Activated gamma-delta T cell treated with Interleukin-2 at 50 U/mL for 16 hours (primary cell): Measurements from ENCODE around the gene DRD5.
"Not testable (repeated sequence)": the region's sequence is repeated elsewhere in the genome, so short reads cannot be mapped to it uniquely, and the experiment has no call there.

Experiments used
- DNase-seq: peaks from one replicate; pipeline ENCODE4 v3.0.0-alpha.2; 2020

DRD5 gene

DNA sequence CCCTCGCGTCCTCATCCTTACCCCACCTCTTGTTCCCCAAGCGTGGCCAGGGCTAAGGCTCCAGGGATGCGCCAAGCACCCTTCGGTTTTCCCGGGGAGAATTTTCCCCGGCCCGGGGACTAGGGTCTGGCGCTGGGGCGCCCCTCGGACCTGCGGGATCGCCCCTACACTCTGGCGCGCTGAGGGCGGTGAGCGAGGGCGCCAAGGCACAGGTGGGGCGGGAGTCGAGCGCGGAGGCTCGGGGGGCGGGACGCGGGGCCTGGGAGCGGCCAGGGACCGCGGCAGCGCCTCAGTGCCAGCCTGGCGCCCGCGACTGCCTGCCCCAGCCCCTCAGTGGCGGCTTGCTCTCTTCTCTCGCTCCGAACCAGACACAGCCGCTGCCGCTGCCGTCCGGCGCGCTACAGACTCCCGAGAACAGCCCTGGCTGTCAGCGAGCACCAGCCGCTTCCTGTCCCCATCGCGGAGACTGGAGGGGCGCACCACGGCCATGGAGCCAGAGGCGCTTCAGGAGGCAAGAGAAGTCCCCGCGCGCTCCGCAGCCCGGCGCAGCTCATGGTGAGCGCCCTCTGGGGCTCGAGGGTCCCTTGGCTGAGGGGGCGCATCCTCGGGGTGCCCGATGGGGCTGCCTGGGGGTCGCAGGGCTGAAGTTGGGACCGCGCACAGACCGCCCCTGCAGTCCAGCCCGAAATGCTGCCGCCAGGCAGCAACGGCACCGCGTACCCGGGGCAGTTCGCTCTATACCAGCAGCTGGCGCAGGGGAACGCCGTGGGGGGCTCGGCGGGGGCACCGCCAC lies at the start of gene DRD5:
TSS of gene DRD5 (plus strand) at position 292 of the 793 bp plus-strand sequence. CDS start at position 688, 396 bp downstream.
- no peak for DNase-seq

DNA sequence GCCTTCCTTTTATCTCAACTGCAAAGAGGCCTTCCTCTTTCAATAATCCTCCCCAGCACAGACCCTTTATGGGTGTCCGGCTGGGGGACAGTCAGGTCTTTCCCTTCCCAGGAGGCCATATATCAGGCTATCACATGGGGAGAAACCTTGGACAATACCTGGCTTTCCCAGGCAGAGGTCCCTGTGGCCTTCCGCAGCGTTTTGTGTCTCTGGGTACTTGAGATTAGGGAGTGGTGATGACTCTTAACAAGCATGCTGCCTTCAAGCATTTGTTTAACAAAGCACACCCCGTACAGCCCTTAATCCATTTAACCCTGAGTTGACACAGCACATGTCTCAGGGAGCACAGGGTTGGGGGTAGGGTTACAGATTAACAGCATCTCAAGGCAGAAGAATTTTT lies 49.2 kb upstream of the DRD5 start:
- not testable (repeated sequence) for DNase-seq

DNA sequence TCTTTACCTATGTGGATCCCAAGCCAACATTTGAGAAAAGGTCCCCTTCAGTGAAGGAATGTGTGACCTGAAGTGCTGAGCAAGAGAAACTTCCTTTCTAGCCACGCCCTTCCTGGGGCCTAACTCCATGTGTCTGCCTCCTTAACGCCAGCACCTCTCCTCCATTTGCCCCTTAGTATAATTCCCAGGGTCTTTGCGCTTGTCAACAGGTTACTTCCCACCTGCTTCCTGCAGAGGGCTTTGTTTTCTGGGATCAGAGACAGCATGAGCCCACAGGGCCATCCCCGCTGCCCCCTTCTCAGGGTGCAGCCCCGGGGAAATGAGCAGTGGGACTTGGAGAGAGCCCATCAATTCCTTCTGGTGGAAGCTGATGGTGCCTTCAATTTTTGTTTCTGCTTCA lies 45.9 kb upstream of the DRD5 start:
- no peak for DNase-seq

DNA sequence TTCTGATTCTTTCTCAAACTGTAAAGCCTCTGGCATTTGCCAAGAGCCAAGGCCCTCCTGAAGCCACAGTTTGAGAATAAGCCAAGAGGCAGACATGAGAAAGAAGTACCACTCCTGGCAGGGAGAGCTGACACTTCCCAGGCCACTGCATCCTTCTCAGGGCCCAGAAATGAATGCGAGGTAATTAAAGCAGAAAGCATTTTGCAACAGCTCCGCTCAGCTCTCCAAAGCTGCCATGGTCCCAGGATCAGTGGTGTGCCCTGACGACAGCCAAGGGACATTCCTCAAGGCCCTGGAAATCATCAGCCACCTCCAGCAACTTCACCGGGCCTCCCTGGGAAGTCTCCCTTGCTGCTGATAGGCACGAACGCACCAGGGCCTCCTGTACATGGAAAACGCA lies 44.2 kb upstream of the DRD5 start:
- DNase-seq: not testable (repeated sequence)

DNA sequence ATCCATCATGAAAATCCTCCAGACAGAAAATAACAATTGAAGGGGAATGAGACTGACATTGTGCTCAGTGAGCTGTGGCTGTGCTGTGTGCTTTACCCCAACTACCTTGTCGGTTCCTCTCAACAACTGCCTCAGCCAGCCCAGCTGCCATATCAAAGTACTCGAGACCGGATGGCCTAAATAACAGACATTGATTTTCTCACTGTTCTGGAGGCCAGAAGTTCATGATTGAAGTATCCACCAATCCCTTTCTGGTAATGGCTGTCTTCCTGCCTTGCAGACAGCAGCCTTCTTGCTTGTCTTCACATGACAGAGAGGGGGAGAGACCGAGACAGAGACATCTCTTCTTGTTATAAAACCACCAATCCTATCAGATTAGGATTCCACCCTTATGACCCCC lies 37.6 kb upstream of the DRD5 start:
- DNase-seq: not testable (repeated sequence)

DNA sequence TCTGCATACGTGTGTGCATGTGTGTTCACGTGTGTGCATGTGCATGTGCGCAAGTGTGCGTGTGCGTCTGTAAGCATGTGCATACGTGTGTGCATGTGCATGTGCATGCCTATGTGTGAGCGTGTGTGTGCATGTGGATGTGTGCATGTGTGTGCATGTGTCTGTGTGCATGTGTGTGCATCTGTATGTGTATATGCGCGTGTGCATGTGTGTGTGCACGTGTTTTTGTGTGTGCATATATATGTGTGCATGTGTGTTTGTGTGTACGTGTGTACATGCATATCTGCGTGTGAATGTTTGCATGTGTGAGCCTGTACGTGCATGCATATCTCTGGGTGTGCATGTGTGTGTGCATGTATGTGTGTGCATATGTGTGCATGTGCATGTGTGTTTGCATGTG lies 35.7 kb upstream of the DRD5 start:
- no peak for DNase-seq

DNA sequence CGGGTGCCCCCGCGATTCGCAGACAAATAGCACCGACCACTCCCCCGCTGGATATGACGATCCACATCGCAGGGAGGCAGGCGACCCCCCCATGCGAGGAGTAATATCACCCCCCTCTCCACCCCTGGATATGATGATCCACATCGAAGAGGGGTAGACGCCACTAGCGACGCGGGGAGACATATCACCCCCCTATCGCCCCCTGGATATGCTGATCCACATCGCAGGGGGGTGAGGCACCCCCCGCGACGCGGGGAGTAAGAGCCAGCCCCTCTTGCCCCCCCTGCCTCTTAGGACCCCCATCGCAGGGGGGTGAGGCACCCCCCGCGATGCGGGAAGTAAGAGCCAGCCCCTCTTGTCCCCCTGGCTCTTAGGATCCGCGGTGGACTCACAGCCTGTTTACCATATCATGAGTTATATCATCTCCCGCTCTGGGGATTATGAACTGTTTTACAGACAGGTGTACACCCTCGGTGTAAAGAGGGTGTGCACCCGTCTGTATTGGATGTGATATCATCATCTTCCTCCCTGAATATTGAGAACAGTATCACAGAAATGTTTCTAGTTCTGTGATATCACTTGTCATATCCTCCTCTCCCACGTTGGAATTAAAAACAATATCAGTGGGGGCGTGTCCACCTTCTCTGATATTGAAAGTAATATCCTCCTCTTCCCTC lies 22.7 kb upstream of the DRD5 start:
- no peak for DNase-seq

DNA sequence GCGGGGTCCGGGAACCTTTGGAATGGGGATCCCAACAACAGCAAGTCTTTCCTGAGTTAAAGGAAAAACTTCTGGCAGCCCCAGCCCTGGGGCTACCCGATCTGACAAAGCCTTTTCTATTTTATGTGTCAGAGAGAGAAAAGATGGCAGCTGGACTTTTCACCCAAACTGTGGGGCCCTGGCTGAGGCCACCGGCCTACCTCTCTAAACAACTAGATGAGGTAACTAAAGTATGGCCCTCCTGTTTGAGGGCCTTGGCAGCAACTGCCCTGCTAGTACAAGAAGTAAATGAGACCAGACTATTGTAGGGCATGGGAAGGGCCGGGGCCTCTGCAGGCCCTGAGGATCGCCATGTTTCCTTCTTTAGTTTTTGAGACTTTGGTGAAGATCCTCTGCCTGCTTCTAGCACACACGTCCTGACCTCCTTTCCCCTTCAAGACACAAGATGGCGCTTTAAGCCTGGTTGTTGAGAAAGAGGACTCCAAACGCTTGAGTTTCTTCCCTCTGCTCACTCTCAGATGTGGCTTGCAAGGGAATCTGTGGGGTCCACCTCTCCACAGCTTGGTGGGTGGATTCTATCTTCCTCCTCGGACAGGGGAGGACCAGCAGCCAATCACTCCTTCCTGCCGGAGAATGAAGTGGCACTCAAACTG lies 18.5 kb upstream of the DRD5 start:
- no peak for DNase-seq

DNA sequence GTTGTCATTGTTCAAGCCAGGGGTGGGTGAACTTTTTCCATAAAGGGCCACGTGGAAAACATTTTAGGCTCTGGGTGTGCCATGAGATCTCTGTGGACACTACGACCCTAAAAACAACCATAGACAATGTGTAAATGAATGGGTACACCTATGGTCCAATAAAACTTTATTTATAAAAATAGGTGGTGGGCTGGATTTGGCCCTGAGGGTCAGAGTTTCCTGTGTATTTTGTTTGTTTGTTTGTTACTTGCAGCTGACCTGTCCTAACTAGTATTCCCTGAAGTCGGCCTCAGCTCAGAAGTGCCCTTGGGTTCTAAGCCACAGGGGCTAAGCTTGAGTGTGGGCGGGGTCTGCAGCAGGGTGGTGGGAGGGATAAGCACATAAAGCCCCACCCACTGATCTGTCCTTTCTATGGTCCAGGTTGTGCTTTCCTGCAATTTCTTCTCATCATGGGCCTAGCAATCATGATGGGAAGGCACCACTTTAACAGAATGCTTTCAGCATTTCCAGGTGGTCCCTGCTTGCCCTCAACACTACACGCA lies 17.2 kb upstream of the DRD5 start:
- DNase-seq: no peak

DNA sequence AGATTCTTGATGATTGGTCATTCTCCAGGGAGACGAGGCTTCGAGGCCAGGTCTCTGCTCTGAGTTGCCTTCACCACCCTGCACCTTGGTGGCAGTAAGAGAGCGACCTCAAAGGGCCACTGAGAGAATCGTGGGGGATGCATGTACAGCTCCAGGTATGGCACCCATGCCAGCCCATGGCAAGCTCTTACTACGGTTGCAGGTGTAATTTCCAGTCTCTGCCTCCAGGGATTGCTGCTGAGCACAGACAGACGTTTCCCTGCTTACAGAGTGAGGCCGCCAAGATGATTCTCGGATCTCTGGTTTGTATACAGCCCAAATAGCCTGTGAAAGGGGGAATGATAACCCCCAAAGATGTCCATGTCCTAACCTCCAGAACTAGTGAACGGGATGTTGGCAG lies 16.3 kb upstream of the DRD5 start:
- no peak for DNase-seq

DNA sequence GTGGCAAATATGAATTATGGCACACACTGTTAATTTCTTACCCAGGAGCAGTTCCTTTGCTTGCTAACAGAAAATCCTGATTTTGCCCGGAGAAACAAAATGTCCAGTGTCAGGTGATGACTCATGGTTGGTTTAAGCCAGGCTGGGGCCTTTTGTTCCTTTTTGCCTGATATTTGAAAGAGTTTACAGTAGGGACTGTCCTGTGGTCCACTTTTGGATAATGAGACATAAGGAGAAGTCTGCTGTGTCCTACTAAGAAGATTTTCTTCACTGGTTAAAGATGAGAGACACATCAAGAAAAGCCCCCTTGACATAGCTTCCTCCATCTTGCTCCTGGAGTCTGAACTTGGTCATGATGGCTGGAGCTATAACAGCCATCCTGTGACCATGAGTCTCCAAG lies 12.1 kb upstream of the DRD5 start:
- DNase-seq: no peak

DNA sequence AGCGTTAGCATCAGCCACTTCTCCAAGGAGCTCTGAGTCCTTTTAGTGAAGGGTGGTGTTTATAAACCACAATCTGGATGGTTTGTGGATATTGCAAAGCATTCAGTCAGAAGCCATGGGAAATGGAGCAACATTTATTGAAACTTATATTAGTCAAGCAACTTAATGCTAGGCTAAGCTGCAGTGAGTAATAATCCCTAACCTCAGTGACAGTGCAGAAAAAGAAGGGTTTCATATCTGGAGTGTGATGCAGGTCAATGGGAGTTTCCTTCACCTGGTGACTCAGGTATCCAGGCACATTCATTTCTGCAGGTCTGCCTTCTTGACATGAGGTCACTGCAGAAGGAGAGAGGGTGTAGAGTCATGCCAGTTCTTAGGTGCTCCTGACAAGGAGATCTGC lies 10.4 kb upstream of the DRD5 start:
- no peak for DNase-seq

DNA sequence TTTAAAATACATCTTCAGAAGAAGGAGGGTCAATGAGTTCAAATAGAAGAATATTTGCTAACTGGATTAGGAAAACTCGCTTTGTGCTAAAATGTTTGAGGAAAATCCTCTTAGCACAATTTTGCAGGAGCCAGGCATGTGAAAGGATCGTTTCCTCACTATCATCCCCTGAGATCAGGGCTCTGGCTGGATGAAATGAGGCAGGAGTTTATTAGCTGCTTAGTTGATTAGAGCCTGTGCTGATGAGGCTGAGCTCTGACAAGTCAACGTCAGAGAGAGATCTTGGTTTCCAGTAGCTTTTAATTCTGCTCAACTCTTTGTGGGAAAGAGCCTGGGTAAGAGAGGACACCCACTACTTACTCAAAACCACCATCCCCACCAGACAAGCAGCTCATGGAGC lies 8.0 kb upstream of the DRD5 start:
- DNase-seq: no peak

DNA sequence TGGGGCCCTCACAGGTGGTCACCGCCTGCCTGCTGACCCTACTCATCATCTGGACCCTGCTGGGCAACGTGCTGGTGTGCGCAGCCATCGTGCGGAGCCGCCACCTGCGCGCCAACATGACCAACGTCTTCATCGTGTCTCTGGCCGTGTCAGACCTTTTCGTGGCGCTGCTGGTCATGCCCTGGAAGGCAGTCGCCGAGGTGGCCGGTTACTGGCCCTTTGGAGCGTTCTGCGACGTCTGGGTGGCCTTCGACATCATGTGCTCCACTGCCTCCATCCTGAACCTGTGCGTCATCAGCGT lies 652 bp downstream of the DRD5 start:
- no peak for DNase-seq

DNA sequence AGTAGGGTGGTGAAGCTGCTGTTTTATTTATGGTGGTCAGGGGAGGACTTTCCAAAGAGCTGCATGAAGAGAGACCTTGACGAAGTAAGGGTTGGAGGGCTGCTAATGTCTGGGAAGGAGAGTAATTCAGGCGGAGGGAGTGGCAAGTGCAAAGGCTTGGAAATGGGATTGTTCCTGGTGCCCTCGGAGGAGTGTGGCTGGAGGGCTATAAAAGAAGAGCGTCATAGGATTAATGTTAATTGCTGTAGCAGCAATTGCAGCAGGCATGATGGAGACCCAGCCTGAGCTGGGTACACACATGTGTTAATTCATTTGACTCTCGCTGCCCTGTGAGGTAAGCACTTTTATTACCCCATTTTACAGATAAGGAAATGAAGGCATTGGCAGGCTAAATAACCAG lies 4.5 kb downstream of the DRD5 start:
- DNase-seq: not testable (repeated sequence)

DNA sequence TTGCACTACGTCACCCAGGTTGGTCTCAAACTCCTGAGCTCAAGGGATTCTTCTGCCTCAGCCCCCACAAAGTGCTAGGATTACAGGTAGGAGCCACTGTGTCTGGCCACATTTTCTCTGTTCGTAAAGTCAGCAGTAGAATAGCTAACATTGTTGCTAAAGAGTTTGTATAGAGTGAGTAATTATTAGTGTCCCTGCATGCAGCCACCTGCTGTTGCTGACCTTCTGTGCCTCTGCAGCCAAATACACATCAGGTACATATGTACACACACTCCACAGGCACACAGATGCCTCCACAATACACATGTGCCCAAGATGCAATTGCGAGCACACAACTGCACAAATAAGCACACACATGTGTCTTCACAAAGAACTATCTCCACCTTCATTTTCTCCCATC lies 10.9 kb downstream of the DRD5 start:
- DNase-seq: no peak

DNA sequence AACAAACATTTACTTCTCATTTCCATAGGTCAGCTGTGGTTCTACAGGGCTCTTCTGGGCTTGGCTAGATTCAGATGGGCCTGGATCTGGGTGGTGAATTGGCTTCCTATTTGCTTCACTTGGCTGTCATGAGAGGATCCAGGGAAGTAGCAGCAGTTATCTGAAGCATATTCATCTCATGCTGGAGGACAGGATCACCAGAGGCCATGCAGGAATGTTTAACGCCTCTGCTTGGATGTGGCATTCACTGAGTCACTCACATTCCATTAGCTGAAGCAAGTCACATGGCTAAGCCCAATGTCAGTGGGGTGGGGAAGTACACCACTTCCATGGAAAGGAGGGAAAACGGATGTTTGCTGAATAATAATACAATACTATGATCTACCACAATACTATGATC lies 15.2 kb downstream of the DRD5 start:
- DNase-seq: not testable (repeated sequence)

DNA sequence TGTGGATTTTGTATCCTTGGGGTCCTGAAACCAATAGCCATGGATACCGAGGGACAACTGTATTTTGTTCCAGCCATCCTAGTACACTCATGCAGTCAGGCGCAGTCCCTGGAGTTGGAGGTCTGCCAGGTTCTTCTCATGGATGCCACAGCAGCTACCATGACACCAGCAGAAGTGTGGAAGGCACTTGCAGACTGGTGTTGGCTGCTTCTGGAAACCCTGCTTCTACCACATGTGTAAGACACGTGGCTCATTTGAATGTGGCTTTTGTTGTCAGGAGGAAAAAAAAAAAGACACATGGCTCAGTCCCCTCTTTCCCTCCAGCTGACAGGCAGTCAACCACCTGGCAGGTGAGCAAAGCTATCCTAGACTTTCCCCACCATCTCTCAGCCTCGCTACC lies 19.4 kb downstream of the DRD5 start:
- DNase-seq: no peak

DNA sequence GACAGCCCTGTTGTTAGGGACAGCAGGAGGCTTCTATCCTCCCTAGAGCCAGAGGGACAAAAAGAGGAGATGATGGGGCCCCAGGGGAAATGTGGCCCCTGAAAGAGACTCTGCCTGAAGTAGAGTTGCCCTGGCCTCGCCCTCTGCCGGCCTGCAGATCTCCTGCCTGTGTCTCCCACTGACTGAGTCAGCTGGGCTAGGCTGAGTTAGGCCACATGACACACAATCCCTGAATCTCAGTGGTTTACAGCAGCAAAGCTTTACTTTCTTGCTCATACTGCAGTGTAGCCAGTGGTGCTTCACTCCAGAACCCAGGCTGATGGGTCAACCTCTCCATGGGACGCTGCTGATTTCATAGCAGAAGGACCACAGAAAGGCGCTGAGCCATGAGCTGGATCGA lies 23.5 kb downstream of the DRD5 start:
- DNase-seq: no peak

DNA sequence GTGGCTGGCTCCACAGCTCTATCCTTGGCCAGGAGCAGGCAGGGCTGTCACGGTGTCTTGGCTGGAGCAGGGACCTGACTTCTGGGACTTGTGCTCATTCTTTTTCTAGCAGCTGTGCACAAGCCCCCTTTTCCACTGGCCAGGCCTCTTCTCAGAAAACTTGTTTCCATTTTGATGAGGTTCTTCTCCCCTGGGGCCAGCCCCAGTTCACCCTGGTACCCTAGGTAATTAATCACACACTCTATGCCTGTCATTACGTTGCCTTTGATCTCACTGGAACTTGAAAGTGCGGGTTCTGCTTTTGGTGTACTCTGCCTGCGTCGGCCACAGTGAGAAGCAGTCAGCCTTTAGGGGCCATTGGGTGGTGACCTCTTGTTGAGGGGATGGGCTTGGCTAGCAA lies 26.6 kb downstream of the DRD5 start:
- no peak for DNase-seq

DNA sequence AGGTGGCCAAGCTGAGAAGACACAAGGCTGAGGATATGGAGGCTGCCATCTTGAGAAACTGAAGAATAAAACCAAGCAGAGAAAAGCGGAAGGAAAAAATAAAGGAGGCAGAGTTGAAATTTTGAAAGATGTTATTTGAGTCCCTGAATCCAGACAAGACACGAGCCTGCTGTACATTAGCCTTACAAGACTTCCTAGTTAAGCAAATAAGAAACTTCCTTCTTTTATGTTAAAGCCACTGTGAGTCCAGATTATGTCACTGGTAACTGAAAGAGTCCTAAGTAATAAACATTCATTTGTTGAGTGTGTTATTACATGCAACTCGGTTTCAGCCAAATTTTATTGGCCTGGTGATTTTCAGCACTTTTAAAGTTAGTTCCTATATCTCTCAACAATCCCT lies 30.4 kb downstream of the DRD5 start:
- no peak for DNase-seq

DNA sequence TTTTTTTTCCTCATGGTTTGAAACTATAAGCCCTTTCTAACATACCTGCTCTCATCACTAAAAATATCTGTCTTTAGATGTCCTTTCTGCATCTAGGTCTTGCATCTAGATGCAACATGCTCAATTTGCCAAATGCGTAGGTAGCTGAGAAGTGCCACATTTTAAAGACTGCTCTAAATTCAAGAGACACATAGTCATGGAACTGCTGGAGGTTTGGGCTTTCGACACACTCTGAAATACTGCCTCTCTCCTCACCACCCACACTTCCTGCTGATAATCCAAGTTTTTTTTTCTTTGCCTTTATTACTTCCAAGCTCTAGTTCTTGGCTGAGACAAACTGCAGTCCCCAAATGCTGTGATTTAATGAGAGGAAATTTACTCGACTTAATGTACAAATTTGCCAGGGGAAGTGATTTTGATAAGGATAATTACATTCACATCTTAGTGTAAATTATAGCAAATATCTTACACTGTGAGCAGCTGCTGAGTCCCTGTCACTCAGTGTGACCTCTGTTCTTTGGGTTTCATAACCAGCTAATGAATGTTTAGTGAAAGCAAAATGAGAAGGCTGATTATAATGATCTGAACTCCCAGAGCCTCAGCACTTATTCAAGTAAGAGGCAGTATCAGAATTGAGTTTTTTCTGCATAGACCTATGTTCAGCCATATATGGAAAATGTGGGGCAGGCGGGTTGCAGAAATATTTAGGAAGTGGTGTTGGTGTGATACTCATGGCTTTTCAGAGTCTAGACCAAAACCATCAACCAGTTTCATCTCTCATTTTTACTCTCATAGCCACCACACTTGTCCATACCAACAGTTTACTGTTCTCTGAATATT lies 31.3 kb downstream of the DRD5 start:
- no peak for DNase-seq

DNA sequence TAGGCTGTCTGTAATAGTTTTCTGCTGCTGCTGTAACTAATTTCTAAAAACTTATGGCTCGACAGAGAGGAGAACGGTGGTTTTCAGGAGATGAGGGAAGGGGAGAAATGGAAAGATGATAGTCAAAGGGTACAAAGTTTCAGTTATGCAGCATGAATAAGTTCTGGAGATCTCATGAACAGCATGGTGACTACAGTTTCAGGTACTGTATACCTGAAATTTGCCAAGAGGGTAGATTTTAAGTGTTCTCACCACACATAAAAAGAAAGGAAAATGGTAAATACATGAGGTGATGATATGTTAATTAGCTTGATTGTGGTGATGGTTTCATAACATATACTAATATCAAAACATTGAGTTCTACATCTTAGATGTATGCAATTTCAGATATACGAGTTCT lies 34.9 kb downstream of the DRD5 start:
- no peak for DNase-seq
